Stimulated activated naive CD4-positive, alpha-beta T cell (primary cell): ENCODE data around the gene SH3BGR.
"Not testable (repeated sequence)": the region's sequence is repeated elsewhere in the genome, so short reads cannot be mapped to it uniquely, and the experiment has no call there.

Experiments
- DNase-seq, 6 experiments: peaks; one replicate each; lab custom pipeline; 2025; lab: John Stamatoyannopoulos, UW

SH3BGR gene

DNA sequence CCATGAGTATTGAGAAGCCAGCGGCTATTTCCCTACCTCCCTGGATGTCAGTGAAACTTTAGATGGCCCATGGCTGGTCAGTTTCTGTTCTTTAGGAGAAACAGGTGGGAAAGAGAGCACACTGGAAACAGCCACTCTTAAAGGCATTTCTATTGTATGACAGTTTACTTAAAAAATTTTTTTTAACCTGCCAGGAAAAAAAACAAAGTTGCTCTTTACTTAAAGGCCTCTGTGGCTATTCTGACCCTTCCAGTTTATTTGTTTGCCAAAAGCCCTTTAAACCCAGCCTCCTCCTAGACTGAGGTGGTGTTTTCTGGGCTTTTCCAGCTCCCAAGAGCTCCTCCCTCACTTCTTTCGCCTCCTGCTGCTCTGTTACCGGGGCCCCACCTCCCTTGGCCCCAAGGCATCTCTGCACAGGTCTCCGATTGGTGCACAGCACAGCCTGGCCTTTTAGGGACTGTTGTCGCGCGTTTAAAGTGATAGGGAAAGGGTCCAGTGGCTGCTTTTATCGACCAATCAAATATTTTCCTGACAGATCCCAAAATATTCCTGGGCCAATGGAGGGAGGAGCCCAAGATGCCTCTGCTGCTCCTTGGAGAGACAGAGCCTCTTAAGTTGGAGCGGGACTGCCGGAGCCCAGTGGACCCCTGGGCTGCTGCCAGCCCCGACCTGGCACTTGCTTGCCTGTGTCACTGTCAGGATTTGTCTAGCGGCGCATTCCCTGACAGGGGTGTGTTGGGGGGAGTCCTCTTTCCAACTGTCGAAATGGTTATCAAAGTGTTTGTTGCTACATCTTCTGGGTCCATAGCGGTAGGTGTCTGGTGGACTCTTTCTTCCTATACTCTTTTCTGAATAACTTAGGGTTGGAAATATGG is at the start of gene SH3BGR:
SH3BGR (plus strand) TSS at position 639 of the 875 bp plus-strand sequence; CDS start at position 766, 127 bp downstream.
- DNase-seq: no peak

DNA sequence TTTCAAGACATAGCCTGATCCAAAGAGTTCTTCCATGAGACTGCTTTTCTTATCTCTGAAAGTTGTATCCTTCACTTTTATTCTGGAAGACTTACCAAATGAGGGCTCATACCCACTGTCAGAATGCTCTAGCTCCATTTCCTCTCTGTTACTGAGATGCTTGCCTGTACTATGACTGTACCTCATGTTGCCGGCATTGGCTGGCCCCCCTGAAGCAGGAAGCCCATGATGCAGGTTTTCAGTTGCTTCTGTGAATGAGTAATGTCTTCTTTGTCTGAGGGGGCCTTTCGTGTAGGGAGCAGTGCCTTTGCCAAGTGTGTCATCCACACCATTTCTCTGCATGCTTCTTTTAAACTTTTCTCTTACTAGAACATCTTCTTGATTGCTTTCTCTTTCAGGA is 45.7 kb upstream of the SH3BGR start:
- no peak for DNase-seq

- DNase-seq: not testable (repeated sequence)
Measured at GRCh38 chr21:39419204-39419603, 32.6 kb upstream of the SH3BGR start.

DNA sequence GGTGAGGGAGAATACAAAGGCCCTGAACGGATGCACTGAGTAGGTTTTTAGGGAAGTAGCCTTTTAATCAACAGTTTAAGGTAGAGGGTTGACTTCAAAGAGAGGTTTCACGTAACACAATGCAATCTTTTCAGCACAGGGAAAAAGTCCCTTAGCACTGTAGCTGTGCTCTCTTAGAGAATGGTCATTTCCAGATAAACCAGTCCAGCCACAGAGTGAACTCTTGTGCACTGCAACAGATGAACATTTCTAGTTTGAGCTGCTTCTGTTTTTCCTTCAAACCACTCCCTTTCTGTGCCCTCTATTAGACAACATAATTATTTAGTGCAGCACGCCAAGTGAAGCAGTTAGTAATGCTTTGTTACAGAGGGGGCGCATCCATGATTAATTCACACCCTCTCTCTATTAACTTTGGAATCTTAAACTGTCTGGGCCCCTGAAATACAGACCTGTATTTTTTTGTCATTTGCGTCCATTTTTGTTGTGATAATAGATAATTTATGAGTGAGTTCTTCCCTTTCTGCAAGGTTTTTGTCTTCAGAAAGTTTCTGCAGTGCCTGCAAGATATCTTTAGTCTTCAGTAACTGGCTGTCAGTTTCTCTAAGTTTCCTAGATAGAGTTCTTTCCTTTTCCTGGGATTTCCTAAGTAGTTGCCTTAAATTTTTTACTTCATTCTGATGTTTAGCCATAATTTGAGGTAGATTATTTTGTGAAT is 29.1 kb upstream of the SH3BGR start:
- DNase-seq: no peak

- no peak for DNase-seq
Measured at GRCh38 chr21:39429445-39429844, 22.3 kb upstream of the SH3BGR start.

GRCh38 chr21:39430016-39430415 is 21.8 kb upstream of the SH3BGR start:
- no peak for DNase-seq

DNA sequence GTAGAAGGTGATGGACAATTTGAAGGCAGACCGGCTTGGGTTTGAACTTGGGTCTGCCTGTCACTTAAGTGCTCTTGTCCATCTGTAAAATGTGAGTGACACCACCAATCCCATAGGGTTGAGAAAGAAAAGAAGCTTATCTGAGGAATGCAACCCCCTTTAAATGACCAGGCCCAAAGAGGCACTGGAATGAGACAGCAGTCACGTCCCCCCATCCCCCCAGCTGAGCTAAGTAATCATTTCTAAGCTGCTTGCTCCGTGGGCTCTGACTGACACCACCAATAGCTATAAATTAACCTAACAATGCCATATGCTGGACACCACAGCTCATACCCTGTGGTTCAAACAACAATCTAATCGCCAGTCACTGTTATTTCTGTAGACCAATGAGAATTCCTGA is 21.3 kb upstream of the SH3BGR start:
- DNase-seq: no peak

DNA sequence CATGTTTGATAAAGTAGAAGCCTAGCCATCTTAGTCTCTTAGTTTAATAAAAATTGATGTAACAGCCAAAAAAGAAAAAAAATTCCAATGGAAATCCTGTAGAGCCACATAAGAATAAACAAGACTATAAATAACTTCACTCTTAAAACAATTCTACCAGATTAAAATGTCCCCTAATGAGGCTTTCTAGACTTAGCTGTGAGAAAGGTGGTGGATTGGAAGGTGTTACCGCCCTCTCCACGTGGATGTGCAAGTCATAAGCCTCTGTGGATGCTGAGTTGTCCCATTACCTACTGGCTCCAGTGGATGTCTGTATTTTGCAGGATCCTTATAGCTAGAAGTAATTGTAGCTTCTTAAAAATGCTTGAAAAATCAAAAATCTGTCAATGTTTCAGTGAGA is 20.8 kb upstream of the SH3BGR start:
- no peak for DNase-seq

- DNase-seq: no peak
Measured at GRCh38 chr21:39434950-39435349, 16.8 kb upstream of the SH3BGR start.

- DNase-seq: no peak
Measured at GRCh38 chr21:39439232-39439631, 12.5 kb upstream of the SH3BGR start.

DNA sequence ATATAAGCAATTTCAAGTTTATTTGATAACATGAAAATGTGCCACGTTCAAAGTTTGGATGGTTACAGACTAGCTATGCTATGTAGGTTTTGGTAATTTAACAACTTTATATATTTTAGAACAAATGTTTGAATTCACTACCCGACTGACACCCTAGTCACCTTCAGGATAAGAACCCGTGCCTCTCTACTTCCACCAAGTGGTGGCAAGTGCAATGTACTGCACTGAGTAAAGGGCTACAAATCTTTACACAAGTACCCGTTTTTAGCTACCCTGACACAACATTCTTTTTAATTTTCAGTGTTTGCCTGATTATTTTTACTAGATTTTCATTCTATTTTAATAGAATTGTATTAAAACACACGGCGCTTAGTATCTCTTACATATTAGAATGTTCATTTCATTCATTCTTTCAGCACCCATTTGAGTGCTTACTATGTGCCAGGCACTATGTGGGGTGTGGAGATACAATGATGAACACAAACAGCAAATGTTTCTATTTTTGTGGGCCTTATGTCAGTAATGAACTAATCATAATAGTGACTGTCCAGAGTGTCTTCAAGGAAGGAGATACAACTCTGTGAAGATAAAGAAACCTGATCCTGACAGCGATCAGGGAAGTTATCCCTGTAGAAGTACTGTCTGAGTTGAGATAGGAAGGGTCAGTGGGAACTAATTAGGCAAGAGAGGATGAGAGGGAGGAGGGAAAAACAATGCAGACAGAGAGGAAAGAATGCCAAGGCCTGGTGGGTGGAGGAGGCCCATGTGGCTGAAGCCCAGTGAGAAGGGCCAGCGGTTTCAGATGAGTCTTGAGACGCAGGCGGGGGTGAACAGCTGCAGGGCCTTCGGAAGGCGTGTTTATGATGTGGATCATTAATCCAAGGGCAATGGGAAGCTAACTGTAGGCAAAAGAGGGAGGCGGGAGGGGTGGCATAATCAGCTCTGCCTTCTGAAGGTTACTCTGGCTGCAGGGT is 10.0 kb upstream of the SH3BGR start:
- peak in 4 of 6 experiments; percentile 1 to 27 (median 10) for DNase-seq

- DNase-seq: no peak
Measured at GRCh38 chr21:39444421-39445180, 7.2 kb upstream of the SH3BGR start.

DNA sequence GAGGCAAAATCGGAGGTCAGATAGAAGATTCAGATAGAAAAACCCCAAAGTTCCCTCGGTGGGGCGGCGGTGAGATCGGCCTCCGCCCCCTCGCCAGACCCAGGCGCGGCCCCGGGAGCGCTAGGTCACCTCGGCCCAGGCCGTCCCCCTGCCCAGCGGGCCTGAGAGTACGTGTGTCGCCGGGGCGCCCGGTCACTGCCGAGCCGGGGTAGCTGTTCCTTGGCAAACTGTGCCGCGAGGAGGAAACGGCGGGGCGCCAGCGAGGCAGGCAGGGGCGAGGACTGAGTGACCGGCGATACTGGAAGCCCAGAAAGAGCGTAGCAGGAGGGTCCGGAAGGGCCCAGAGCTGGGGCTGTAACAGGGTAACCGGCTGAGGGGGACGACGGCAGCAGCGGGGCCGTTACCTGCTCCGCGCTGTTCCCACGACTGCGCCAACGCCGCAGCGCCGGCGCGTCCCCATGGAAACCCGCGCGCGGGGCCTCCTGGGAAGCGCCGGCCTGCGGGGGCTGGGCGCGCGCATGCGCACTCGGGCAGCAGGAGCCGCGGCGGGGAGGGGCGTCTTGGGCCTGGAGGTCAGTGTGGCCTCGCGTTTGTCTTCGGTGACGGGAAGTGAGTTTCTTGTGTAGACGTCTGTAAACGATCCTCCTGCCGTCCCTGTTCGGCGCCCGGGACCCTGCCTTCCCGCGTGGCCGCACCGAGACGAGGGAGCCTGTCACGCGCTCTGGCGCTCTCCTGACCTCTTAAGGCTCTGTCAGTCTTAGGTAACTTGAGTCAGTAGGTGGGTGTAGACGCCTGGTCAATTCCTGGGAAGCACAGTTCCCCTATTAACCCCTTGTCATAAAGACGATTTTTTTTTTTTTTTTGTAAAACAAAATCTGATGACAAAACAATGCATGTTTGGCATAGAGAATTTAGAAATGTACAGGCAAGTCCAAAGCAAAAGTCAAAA is 6.2 kb upstream of the SH3BGR start, which contains the start of gene LCA5L:
LCA5L (minus strand) TSS at position 458 of the 949 bp plus-strand sequence. CDS start 17,285 bp downstream, outside the sequence.
- peak; percentile 78 to 90 (median 87) for DNase-seq

- DNase-seq: no peak
Measured at GRCh38 chr21:39447264-39447663, 4.5 kb upstream of the SH3BGR start.

GRCh38 chr21:39452207-39452969 is 618 bp downstream of the SH3BGR start:
- DNase-seq: no peak

DNA sequence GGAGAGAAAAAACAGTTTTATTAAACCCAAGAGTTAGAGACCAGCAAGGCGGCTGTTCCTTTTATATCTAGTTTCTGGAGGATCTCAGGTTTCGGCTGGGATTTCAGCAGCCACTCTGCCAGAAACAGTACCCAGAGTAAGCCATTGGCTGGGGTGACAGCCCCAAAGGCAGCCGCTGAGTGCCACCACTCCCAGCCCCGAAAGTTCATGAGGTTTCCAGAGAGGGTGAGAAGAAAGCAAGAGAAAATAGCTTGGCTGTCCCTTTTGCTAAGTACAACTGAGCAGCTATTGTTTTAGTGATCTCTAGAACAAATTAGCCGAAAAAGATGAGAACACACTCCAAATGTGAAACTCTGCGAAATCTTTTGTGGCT is 1.2 kb downstream of the SH3BGR start:
- DNase-seq: no peak

- DNase-seq: no peak
Measured at GRCh38 chr21:39453571-39454179, 1.9 kb downstream of the SH3BGR start.

GRCh38 chr21:39454949-39455668 is 3.3 kb downstream of the SH3BGR start:
- no peak for DNase-seq
